IMR-90 (cell line): Measurements from ENCODE around the gene SLC12A7. TPM values are rescaled to one million over a fixed set of nuclear protein-coding genes. Genes with fewer than 3 reads are reported as not detected.

Experiments used
- ATAC-seq: fragments of 200-7000 bp; cut with Tn5 transposase; 2 replicates; pipeline ENCODE4 v1.9.1; 2020; ENCODE audit warnings: low read depth, mild to moderate bottlenecking, moderate library complexity
- BruUV-seq: library from RNA; stranded (reverse); fragments of 400-500 nt; replicated peaks from 2 replicates; lab custom pipeline; 2021; lab: Mats Ljungman, UMichigan
- CTCF ChIA-PET: fragments of 300-600 bp; formaldehyde crosslinking; extraction: SDS; loops from one replicate; lab custom pipeline; 2021; ENCODE audit warnings: antibody characterized with exemption; lab: Yijun Ruan, JAX
- POLR2A ChIA-PET: fragments of 300-600 bp; sonication (Branson Sonifier 250); formaldehyde crosslinking; loops from one replicate; lab custom pipeline; 2022; ENCODE audit warnings: antibody characterized with exemption; ENCODE audit not compliant: unreplicated experiment; lab: Charles Lee
- DNase-seq: peaks from one replicate; pipeline ENCODE4 v3.0.0; 2013
- H2AFZ ChIP-seq: replicated peaks from 2 replicates; pipeline ENCODE3; 2013; ENCODE audit warnings: low read length, mild to moderate bottlenecking; ENCODE audit not compliant: poor library complexity
- H2AK5ac ChIP-seq: 2 replicates; pipeline ENCODE4 v1.6.1; 2013; ENCODE audit warnings: low read depth, low read length, inconsistent platforms
- H2AK9ac ChIP-seq: replicated peaks from 2 replicates; pipeline ENCODE3; 2013; ENCODE audit warnings: mild to moderate bottlenecking, low read depth, low read length, moderate library complexity; ENCODE audit not compliant: poor library complexity
- H2BK120ac ChIP-seq: 2 replicates; pipeline ENCODE4 v1.6.1; 2013; ENCODE audit warnings: low read depth, low read length, inconsistent platforms
- H2BK15ac ChIP-seq: 3 replicates; pipeline ENCODE4 v1.6.1; 2013; ENCODE audit warnings: low read depth, low read length, inconsistent platforms
- H2BK20ac ChIP-seq: 2 replicates; pipeline ENCODE4 v1.6.1; 2013; ENCODE audit warnings: low read depth, mild to moderate bottlenecking, inconsistent platforms, low read length, moderate library complexity
- H2BK5ac ChIP-seq: 2 replicates; pipeline ENCODE4 v1.6.1; 2013; ENCODE audit warnings: mild to moderate bottlenecking, low read depth, low read length, inconsistent platforms; ENCODE audit not compliant: poor library complexity, severe bottlenecking
- H3K14ac ChIP-seq: replicated peaks from 2 replicates; pipeline ENCODE4 v1.6.1; 2013; ENCODE audit warnings: low read depth, low read length, inconsistent platforms
- H3K18ac ChIP-seq: 2 replicates; pipeline ENCODE4 v1.6.1; 2013; ENCODE audit warnings: low read depth, low read length, control low read depth
- H3K23ac ChIP-seq: 2 replicates; pipeline ENCODE4 v1.6.1; 2013; ENCODE audit warnings: low read depth, low read length, inconsistent platforms
- H3K27ac ChIP-seq: 2 replicates; pipeline ENCODE4 v1.5.1; 2013; ENCODE audit warnings: mild to moderate bottlenecking, control low read depth, low read length; ENCODE audit not compliant: insufficient read depth
- H3K27me3 ChIP-seq: 2 replicates; pipeline ENCODE4 v1.6.1; 2013; ENCODE audit warnings: low read length; ENCODE audit not compliant: control insufficient read depth, insufficient read depth
- H3K36me3 ChIP-seq: 2 replicates; pipeline ENCODE4 v1.6.1; 2013; ENCODE audit warnings: low read length, mixed read lengths; ENCODE audit not compliant: control insufficient read depth, insufficient read depth
- H3K4ac ChIP-seq: 2 replicates; pipeline ENCODE4 v1.6.1; 2013; ENCODE audit warnings: low read depth, low read length, inconsistent platforms
- H3K4me1 ChIP-seq: 2 replicates; pipeline ENCODE4 v1.6.1; 2013; ENCODE audit warnings: low read length, mixed read lengths; ENCODE audit not compliant: control insufficient read depth, insufficient read depth
- H3K4me2 ChIP-seq: 2 replicates; pipeline ENCODE4 v1.6.1; 2013; ENCODE audit warnings: low read depth, mild to moderate bottlenecking, control low read depth, low read length, moderate library complexity
- H3K4me3 ChIP-seq: 2 replicates; pipeline ENCODE4 v1.5.1; 2013; ENCODE audit warnings: low read depth, mild to moderate bottlenecking, control low read depth, low read length, moderate library complexity; ENCODE audit not compliant: insufficient read depth
- H3K56ac ChIP-seq: 2 replicates; pipeline ENCODE4 v1.6.1; 2013; ENCODE audit warnings: low read length, inconsistent platforms; ENCODE audit not compliant: insufficient read depth; ENCODE audit errors: extremely low read depth
- H3K79me1 ChIP-seq, 2 experiments: 2 replicates each; pipeline ENCODE4 v1.6.1; 2013; ENCODE audit warnings: low read length in 2 of 2, inconsistent platforms in 1 of 2, low read depth in 1 of 2
- H3K9ac ChIP-seq: 2 replicates; pipeline ENCODE4 v1.6.1; 2013; ENCODE audit warnings: low read depth, low read length, control low read depth
- H3K9me1 ChIP-seq: 2 replicates; pipeline ENCODE4 v1.6.1; 2013; ENCODE audit warnings: low read length, inconsistent platforms; ENCODE audit not compliant: insufficient read depth
- H3K9me3 ChIP-seq: 2 replicates; pipeline ENCODE4 v1.6.1; 2013; ENCODE audit warnings: low read length; ENCODE audit not compliant: control insufficient read depth, insufficient read depth
- H4K20me1 ChIP-seq: 2 replicates; pipeline ENCODE4 v1.6.1; 2013; ENCODE audit warnings: low read length, inconsistent platforms; ENCODE audit not compliant: insufficient read depth
- H4K5ac ChIP-seq: 2 replicates; pipeline ENCODE4 v1.6.1; 2013; ENCODE audit warnings: mild to moderate bottlenecking, low read depth, low read length, control low read depth
- H4K8ac ChIP-seq, 2 experiments: 2 replicates each; pipeline ENCODE4 v1.6.1; 2013; ENCODE audit warnings: low read depth in 2 of 2, low read length in 2 of 2, control low read depth in 1 of 2, inconsistent platforms in 1 of 2
- H4K91ac ChIP-seq: 2 replicates; pipeline ENCODE4 v1.6.1; 2013; ENCODE audit warnings: low read depth, low read length, inconsistent platforms; ENCODE audit not compliant: insufficient read depth
- CTCF ChIP-seq: conservative IDR thresholded peaks from 2 replicates; pipeline ENCODE4 v1.5.1; 2012; ENCODE audit warnings: mild to moderate bottlenecking, low read depth, low read length, improper control_type of control experiment
- NFE2L2 ChIP-seq: fragments of 150-350 bp; IDR thresholded peaks from 2 replicates; pipeline ENCODE4 v1.6.1; 2016; ENCODE audit warnings: low read depth, mild to moderate bottlenecking, low read length
- RAD21 ChIP-seq: IDR thresholded peaks from 2 replicates; pipeline ENCODE4 v1.6.1; 2012; ENCODE audit warnings: low read length, improper control_type of control experiment
- WGBS, 2 experiments: methylation state at CpG; one replicate each; pipeline versions ENCODE4 v1.1.5 to v1.1.7; 2013; ENCODE audit warnings: missing lambda C conversion rate in 2 of 2; ENCODE audit not compliant: insufficient read length in 1 of 2; ENCODE audit errors: extremely low coverage in 2 of 2; 5-methylcytosine and 5-hydroxymethylcytosine counted together
- dilution Hi-C: fragments of 300-500 bp; cut with HindIII; formaldehyde crosslinking; loops from one replicate; pipeline ENCODE4 v1.14.3; 2018; ENCODE audit warnings: low sequenced_read_pairs; ENCODE audit not compliant: unreplicated experiment
- in situ Hi-C: fragments of 300-500 bp; cut with MboI; formaldehyde crosslinking; loops from 3 replicates; pipeline ENCODE4 v1.14.3; 2019; ENCODE audit warnings: low sequenced_read_pairs, inconsistent platforms, mixed read lengths
- intact Hi-C: fragments of 100-400 bp; cut with micrococcal nuclease; formaldehyde crosslinking; loops from 2 replicates; pipeline ENCODE4 v1.10.0; 2022
- polyA plus RNA-seq, 3 experiments: library from polyadenylated mRNA; depleted of rRNA; stranded (reverse); fragments of >200 nt; gene quantifications; 2 replicates each; pipeline ENCODE4 v1.2.3, GENCODE V29; 2012; ENCODE audit warnings: low replicate concordance in 1 of 3
- total RNA-seq: library from RNA; depleted of rRNA; stranded (reverse); fragments of >200 nt; gene quantifications from 2 replicates; pipeline ENCODE4 v1.2.3, GENCODE V29; 2012

SLC12A7 gene
- total and polyA plus RNA-seq, 2 of the 4 experiments (the other 2 are of a cell fraction) = 3.0 to 6.1 TPM

DNA sequence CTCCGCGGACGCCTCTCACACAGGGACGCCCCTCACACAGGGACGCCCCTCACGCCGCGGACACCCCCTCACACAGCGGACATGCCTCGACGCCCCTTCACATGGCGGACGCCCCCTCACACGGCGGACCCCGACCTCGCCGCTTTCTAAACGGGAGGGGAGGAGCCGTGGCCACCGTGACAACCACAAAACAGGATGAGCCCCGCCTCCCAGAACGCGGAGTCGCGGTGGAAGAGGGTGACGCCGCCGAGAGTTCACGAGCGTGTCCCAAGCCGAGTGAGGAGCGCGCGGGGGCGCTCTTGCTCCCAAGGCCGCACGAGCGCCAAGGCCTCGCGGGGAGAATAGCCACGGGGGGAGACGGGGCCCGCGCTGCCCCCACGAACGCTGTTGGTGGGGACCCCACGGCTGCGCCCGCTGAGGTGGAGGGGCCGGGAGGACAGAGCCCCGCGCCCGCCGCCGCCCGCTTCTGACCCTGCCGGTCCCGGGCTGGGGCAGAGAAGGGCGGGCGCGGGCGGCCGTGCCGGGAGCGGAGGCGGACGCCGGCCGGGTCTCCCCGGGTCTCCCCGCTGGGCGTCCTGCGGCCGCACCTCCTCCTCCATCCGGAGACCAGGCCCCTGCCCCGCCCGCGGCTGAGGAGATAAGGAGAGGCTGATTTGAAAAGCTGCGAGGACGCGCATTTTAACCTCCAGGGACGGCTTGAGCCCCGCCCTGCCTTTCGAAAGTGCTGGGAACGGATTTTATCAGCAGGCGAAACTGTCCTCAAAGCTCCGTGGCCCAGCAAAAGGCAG, 107.2 kb downstream of the SLC12A7 start:
- H2BK15ac ChIP-seq = no peak overlapping the region
- no peak overlapping the region for H3K14ac ChIP-seq
- ATAC-seq (peak; percentile 85), DNase-seq (peak; percentile 16)
- H3K4me3 ChIP-seq = peak overlapping the region; percentile 29
- no peak overlapping the region for H4K91ac ChIP-seq
- 3% methylated on average over 27 of the region's 88 CpGs; no CpG with 5 or more reads in 1 of the 2 experiments for WGBS, 2 experiments
- no peak overlapping the region for H4K8ac ChIP-seq
- dilution Hi-C loops = no loop called here
- no peaks in the 10 kb centered on the region for H3K36me3 ChIP-seq
- no peak overlapping the region for H3K4ac ChIP-seq
- no peak overlapping the region for H3K56ac ChIP-seq
- BruUV-seq = no TSS peak
- no peak overlapping the region; the same call in 1 of the 2 replicates for H4K5ac ChIP-seq
- H2BK20ac ChIP-seq = no peak overlapping the region
- peak overlapping the region; percentile 46; the same call in 1 of the 2 replicates for H3K4me2 ChIP-seq
- H3K79me1 ChIP-seq = no peaks in the 10 kb centered on the region
- intact Hi-C loops = loop anchor here (5.0 to 10.0 kb wide), 2 partner anchors 82 to 110 kb away; partner anchors contain the start of gene SLC12A7
- TF ChIP-seq NFE2L2 (no peak), RAD21 (peak; percentile 11; the same call in 1 of the 2 replicates), CTCF (peak; percentile 36)
- H3K9me1 ChIP-seq = no peaks in the 10 kb centered on the region
- H3K27ac ChIP-seq = no peak overlapping the region
- no peaks in the 10 kb centered on the region for H4K20me1 ChIP-seq
- peak overlapping the region; percentile 78 for H2AFZ ChIP-seq
- in situ Hi-C loops = no loop called here
- no peak overlapping the region for H2BK5ac ChIP-seq
- H2BK120ac ChIP-seq = no peak overlapping the region
- H3K18ac ChIP-seq = no peak overlapping the region; the same call in 1 of the 2 replicates
- H3K27me3 ChIP-seq = peaks cover 69% of the 10 kb centered on the region
- no peak overlapping the region for H3K23ac ChIP-seq
- H2AK5ac ChIP-seq = no peak overlapping the region
- H3K4me1 ChIP-seq = no peaks in the 10 kb centered on the region; the same call in 1 of the 2 replicates
- H2AK9ac ChIP-seq = no peak overlapping the region
- CTCF ChIA-PET = no interaction called here
- H3K9me3 ChIP-seq = no peaks in the 10 kb centered on the region
- POLR2A ChIA-PET = no interaction called here
- no peak overlapping the region for H3K9ac ChIP-seq
